ENCODE measurements around the gene PRDX5. TPM values are rescaled to one million over a fixed set of nuclear protein-coding genes. Genes with fewer than 3 reads are reported as not detected.
A peak's percentile ranks its signal among the peaks of the same experiment; 100 is the strongest.

PRDX5 gene
- total RNA-seq, 1 experiment from 2014 or later = 255 TPM

DNA sequence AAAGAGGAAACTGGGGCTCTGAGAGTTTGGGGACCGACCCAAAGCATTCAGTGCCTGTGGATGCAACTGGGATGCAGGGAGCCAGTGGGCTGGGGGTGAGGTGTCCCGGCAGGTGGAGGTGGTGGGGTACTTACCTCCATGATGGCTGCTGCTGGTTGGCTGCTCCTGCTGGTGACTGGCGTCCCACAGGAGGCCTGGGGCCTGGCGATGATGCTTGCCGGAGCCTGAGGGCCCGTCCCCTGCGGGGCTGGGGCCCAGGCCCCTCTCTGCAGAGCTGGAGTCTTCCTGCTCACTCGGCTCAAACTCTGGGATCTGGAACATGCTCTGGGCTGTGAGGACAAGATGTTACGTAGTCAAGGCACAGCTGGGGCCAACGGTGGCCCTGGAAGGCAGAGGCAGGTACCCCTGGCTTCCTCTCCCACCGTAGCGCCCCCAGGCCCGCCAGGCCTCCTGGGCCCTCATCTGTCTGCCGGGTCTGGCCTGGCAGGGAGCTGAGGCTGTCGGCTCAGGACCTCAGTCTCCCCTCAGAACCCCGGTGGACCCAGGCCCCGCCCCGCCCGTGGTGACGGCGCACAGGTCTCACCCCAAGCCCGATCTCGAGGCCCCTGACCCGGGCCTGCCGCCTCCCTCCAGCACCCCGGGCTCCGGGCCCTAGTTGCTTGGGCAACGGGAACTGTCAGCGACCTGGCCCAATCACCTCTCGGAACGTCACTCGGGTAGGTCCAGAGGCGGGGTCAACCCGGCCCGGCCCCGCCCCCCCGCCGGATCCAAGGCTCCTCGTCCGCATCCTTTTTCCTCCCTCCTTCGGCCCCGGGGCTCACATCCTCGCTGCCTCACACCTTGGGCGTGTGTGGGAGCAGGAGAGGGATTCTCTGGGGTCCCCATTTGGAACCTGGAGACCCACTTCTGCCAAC, 33.6 kb upstream of the PRDX5 start, which contains the start of gene BAD (continued):
- TF ChIP-seq HMGXB4 (CRISPR knock-in tag; IDR thresholded peaks at IDR 0.05) = peak; percentile 39; the same call in 1 of the 2 replicates

DNA sequence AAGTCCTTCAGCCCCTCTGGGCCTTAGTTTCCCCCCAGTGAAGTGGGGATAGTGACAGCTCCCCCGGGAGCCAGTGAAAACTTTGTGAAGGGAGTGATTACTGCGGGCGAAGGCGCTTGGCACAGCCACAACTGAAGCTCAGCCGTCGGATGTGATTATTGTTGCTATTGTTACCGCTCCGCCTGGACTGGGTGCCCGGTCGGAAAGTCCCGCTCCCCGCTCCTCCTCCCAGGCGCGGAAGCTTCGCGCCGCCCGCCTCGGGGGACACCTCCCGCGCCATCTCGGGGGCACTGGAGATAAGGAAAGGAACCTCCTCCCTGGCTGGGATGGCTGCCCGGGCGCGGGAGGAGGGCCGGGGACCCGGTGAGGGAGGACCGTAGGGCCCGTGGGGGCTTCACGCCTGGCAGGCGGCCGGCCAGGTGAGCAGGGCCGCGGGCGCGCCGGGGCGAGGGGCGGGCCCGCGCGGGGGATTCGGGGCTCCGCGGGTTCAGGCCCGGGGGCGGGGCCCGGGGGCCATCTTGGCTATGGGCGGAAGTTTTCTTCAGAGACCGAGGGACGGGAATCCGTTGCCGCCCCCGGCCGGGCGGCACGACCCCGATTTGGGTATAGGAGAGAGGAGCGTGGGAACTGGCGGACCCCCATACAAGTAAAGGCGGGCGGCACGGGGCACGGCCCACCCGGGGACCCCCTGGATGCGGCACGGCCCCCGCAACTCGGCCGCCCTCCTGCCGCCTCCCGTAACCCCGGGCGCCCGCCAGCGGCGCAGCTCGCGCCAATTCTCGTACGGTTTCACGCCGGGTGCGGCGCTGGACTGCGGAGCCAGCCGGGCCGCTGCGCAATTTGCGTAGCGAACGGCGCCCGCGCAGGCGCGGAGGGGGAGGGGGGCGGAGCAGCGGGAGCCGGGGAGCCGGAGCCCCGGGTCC, 32.7 kb upstream of the PRDX5 start, which contains the start of gene GPR137:
Gene GPR137 (plus strand): TSS at position 887 of the 923 bp plus-strand sequence. CDS start 677 bp downstream, outside the sequence.
- DNase-seq (ENCODE audit: low spot score) (peak; percentile 78), ATAC-seq (peak; percentile 15)
- H3K27me3 Mint-ChIP-seq (ENCODE audit: low read depth) = peaks cover 17% of the 10 kb centered on the region
- peaks cover 8% of the 10 kb centered on the region for H3K4me1 Mint-ChIP-seq
- H3K36me3 Mint-ChIP-seq = peaks cover 12% of the 10 kb centered on the region
- H3K9me3 Mint-ChIP-seq = no peaks in the 10 kb centered on the region
- H3K27ac Mint-ChIP-seq = no peak within 1 kb of the TSS; the same call in 1 of the 2 replicates
- CTCF ChIA-PET = interaction anchor here (0.7 to 12.5 kb wide), 9 partner anchors 14 to 475 kb away, joined by 3 to 151 read pairs (median 6); partner anchors contain the start of genes ESRRA, PRDX5, PYGM and TRMT112
- TF ChIP-seq KAT7 (CRISPR knock-in tag; IDR thresholded peaks at IDR 0.05; ENCODE audit: borderline replicate concordance) = no peak
- 0 out of 2 replicates have a peak, but pooled peaks have one; percentile 44 for TF ChIP-seq CREM (CRISPR knock-in tag; IDR thresholded peaks at IDR 0.05)
- TF ChIP-seq FOXP4 (CRISPR knock-in tag; IDR thresholded peaks at IDR 0.05) = 0 out of 2 replicates have a peak, but pooled peaks have one; percentile 12
- peak; percentile 32; the same call in 1 of the 2 replicates for TF ChIP-seq SP1 (CRISPR knock-in tag; conservative IDR thresholded peaks at IDR 0.05)
- POLR2A ChIA-PET = interaction anchor here (0.9 to 2.3 kb wide), 4 partner anchors 14 to 56 kb away, joined by 3 to 7 read pairs (median 4); partner anchors contain the start of gene ESRRA
- H3K4me3 Mint-ChIP-seq = peak within 1 kb of the TSS; percentile 80

DNA sequence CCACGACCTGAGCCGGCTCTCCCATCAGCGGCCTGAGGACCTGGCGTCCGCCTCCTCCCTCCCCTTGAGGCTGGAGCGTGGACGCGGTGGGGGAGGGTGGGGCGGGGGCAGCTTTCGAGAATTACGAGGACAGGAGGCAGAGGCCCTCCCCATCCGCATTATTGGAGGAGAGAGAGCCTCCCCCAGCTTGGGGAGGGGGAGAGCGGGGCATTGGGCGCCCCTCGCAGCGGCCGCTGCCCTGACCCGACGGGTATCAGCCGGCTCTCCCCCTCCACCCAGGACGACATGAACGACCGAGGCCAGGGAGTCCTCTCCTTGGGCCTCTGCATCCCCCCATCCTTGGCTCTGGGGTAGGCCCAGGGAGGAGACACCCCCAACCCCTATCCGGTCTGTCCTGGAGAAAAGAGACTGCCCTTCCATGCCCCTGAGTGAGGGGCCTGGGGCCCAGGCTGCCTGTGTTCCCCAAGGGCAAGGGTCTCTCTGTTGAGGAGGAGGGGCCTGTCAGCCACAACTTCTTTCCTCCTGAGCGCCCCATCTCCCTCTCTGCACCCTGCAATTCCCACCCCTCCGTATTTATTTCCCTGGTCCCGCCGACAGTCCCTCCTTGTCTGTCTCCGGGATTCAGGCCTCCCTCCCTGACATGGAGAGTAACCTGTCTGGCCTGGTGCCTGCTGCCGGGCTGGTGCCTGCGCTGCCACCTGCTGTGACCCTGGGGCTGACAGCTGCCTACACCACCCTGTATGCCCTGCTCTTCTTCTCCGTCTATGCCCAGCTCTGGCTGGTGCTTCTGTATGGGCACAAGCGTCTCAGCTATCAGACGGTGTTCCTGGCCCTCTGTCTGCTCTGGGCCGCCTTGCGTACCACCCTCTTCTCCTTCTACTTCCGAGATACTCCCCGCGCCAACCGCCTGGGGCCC, 31.8 kb upstream of the PRDX5 start:
- no peak for ATAC-seq
- DNase-seq (ENCODE audit: low spot score) = no peak
- ChIA-PET POLR2A (interaction anchor here (2.3 kb wide), 1 partner anchor 16 kb away, joined by 7 read pairs; no protein-coding TSS in a partner anchor), CTCF (interaction anchor here (0.9 to 12.5 kb wide), 4 partner anchors 15 to 69 kb away, joined by 4 to 151 read pairs (median 16); partner anchors contain the start of genes ESRRA, PRDX5 and TRMT112)
- peaks cover 11% of the 10 kb centered on the region for H3K36me3 Mint-ChIP-seq
- H3K4me3 Mint-ChIP-seq = peak overlapping the region; percentile 76
- peaks cover 27% of the 10 kb centered on the region for H3K27me3 Mint-ChIP-seq (ENCODE audit: low read depth)
- no peaks in the 10 kb centered on the region for H3K9me3 Mint-ChIP-seq
- no peak overlapping the region; the same call in 1 of the 2 replicates for H3K27ac Mint-ChIP-seq
- peaks cover 12% of the 10 kb centered on the region for H3K4me1 Mint-ChIP-seq
- TF ChIP-seq FOXK1 (CRISPR knock-in tag; IDR thresholded peaks at IDR 0.05) = no peak
- TF ChIP-seq, protein P1, sequence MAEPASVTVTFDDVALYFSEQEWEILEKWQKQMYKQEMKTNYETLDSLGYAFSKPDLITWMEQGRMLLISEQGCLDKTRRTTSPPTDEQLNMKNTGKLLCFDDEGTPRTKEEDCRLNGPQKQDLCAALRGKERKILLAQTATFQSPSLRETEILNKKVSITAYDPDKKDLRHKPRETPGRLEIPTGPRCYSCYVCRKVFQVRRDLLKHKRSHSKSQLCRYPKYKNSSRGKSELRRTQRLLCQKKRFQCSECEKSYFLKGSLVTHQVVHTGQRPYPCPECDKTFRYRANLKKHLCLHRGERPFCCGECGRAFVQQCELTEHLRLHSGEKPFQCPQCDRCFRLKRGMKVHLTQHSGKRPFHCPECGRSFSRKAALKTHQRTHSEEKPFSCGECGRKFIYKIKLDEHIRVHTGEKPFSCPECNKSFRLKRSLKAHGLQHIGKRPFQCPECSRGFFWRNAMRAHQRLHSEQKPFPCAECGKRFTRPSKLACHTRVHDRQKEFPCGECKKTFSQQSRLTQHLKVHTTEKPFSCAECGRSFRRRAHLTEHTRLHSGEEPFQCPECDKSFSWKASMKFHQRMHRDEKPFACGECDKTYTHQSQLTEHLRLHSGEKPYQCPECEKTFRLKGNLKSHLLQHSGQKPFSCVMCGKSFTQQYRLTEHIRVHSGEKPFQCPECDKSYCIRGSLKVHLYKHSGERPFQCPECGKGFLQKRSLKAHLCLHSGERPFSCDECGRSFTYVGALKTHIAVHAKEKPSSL (CRISPR knock-in tag; conservative IDR thresholded peaks at IDR 0.05) = no peak
- no peak for TF ChIP-seq ATF1 (CRISPR knock-in tag; IDR thresholded peaks at IDR 0.05)
- TF ChIP-seq ERG (CRISPR knock-in tag; IDR thresholded peaks at IDR 0.05) = no peak
- TF ChIP-seq CREB1 (CRISPR knock-in tag; IDR thresholded peaks at IDR 0.05) = no peak
- TF ChIP-seq, protein P2, sequence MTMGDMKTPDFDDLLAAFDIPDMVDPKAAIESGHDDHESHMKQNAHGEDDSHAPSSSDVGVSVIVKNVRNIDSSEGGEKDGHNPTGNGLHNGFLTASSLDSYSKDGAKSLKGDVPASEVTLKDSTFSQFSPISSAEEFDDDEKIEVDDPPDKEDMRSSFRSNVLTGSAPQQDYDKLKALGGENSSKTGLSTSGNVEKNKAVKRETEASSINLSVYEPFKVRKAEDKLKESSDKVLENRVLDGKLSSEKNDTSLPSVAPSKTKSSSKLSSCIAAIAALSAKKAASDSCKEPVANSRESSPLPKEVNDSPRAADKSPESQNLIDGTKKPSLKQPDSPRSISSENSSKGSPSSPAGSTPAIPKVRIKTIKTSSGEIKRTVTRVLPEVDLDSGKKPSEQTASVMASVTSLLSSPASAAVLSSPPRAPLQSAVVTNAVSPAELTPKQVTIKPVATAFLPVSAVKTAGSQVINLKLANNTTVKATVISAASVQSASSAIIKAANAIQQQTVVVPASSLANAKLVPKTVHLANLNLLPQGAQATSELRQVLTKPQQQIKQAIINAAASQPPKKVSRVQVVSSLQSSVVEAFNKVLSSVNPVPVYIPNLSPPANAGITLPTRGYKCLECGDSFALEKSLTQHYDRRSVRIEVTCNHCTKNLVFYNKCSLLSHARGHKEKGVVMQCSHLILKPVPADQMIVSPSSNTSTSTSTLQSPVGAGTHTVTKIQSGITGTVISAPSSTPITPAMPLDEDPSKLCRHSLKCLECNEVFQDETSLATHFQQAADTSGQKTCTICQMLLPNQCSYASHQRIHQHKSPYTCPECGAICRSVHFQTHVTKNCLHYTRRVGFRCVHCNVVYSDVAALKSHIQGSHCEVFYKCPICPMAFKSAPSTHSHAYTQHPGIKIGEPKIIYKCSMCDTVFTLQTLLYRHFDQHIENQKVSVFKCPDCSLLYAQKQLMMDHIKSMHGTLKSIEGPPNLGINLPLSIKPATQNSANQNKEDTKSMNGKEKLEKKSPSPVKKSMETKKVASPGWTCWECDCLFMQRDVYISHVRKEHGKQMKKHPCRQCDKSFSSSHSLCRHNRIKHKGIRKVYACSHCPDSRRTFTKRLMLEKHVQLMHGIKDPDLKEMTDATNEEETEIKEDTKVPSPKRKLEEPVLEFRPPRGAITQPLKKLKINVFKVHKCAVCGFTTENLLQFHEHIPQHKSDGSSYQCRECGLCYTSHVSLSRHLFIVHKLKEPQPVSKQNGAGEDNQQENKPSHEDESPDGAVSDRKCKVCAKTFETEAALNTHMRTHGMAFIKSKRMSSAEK (CRISPR knock-in tag; IDR thresholded peaks at IDR 0.05; ENCODE audit: borderline replicate concordance) = no peak
- no peak for TF ChIP-seq NFYB (CRISPR knock-in tag; conservative IDR thresholded peaks at IDR 0.05; ENCODE audit: low read depth)
- TF ChIP-seq MXD4 (CRISPR knock-in tag; IDR thresholded peaks at IDR 0.05; ENCODE audit: borderline replicate concordance) = no peak
- no peak for TF ChIP-seq ZNF138 (CRISPR knock-in tag; conservative IDR thresholded peaks at IDR 0.05)
